ENCODE measurements around the gene NOVA1. TPM values are rescaled to one million over a fixed set of nuclear protein-coding genes. Genes with fewer than 3 reads are reported as not detected.
"Not testable (repeated sequence)": the region's sequence is repeated elsewhere in the genome, so short reads cannot be mapped to it uniquely, and the experiment has no call there.

The NOVA1 gene
- total and polyA plus RNA-seq, 2 donors (not counting 3 experiments of a cell fraction or from before 2014, with no cell fraction given) = 2.7 to 3.3 TPM

DNA sequence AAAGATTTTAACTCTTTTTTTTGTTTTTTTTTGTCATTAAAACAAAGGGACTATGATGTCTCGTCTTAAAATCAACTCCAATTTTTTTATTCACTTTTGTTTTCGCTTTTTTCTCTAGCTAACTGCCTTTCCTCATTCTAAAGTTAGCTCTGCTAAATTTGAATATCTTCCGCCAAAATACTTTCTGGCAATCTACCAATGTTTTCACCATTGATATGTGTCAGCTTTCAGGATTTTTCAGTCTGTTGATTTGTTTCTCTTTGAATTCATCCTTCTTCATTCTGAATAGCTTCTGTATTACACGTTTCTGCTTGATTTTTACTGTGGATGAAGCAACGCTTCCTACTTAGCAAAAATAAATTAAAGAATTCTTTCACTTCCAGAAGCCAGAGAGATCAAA lies 38.7 kb upstream of the NOVA1 start:
- no peak overlapping the region for H3K27ac ChIP-seq (ENCODE audit: insufficient read depth, low read depth, low read length)
- no peak overlapping the region for H3K4me3 ChIP-seq (replicated peaks in 1 of 3; ENCODE audit: insufficient read depth in 1 of 3, low read depth in 1 of 3, low read length in 3 of 3)
- no peaks in the 10 kb centered on the region for H3K36me3 ChIP-seq (ENCODE audit: control insufficient read depth in 2 of 2, extremely low read depth in 1 of 2, insufficient read depth in 2 of 2, low read length in 2 of 2)
- no peak for TF ChIP-seq MYC (IDR thresholded peaks at IDR 0.05; ENCODE audit: low read depth, low read length)
- no peaks in the 10 kb centered on the region for H3K4me1 ChIP-seq (ENCODE audit: control insufficient read depth, extremely low read depth, insufficient read depth, low read length)
- H2AFZ ChIP-seq (ENCODE audit: low read depth, low read length) = no peak overlapping the region
- CTCF ChIA-PET = interaction anchor here (1.0 kb wide), 1 partner anchor 423 kb away, joined by 3 read pairs; no protein-coding TSS in a partner anchor
- DNase-seq (ENCODE audit: low read depth, low spot score) (no peak), FAIRE-seq (no peak)
- H3K9me3 ChIP-seq (replicated peaks; ENCODE audit: control insufficient read depth, insufficient read depth, low read length) = no peaks in the 10 kb centered on the region
- BruUV-seq (replicated peaks) = no TSS peak
- H4K20me1 ChIP-seq (replicated peaks; ENCODE audit: control insufficient read depth, extremely low read depth, insufficient read depth, low read length) = no peaks in the 10 kb centered on the region
- no peaks in the 10 kb centered on the region for H3K9me1 ChIP-seq (replicated peaks; ENCODE audit: control insufficient read depth, extremely low read depth, insufficient read depth, low read length)
- intact Hi-C loops (cut with micrococcal nuclease) (no loop called here), dilution Hi-C loops (cut with MboI; ENCODE audit: extremely low pct_ligation_motif_present, low sequenced_read_pairs) (no loop called here)
- no peaks in the 10 kb centered on the region for H3K79me2 ChIP-seq (ENCODE audit: control insufficient read depth, insufficient read depth, low read length)
- H3K4me2 ChIP-seq (ENCODE audit: insufficient read depth, low read length) = no peak overlapping the region
- H3K9ac ChIP-seq (replicated peaks; ENCODE audit: extremely low read depth, insufficient read depth, low read length) = no peak overlapping the region
- H3K27me3 ChIP-seq (ENCODE audit: control insufficient read depth in 2 of 2, insufficient read depth in 2 of 2, low read length in 2 of 2) = no peaks in the 10 kb centered on the region
- POLR2A ChIA-PET = no interaction called here

DNA sequence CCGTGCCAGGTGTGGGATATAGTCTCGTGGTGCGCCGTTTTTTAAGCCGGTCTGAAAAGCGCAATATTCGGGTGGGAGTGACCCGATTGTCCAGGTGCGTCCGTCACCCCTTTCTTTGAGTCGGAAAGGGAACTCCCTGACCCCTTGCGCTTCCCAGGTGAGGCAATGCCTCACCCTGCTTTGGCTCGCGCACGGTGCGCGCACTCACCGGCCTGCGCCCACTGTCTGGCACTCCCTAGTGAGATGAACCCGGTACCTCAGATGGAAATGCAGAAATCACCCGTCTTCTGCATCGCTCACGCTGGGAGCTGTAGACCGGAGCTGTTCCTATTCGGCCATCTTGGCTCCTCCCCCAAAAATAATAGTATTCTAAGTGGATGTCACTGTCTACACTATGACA lies 37.1 kb upstream of the NOVA1 start:
- H3K9me3 ChIP-seq (replicated peaks; ENCODE audit: control insufficient read depth, insufficient read depth, low read length); H3K36me3 ChIP-seq (ENCODE audit: control insufficient read depth in 2 of 2, extremely low read depth in 1 of 2, insufficient read depth in 2 of 2, low read length in 2 of 2); H4K20me1 ChIP-seq (replicated peaks; ENCODE audit: control insufficient read depth, extremely low read depth, insufficient read depth, low read length); H2AFZ ChIP-seq (ENCODE audit: low read depth, low read length); BruUV-seq (replicated peaks); H3K79me2 ChIP-seq (ENCODE audit: control insufficient read depth, insufficient read depth, low read length); H3K4me1 ChIP-seq (ENCODE audit: control insufficient read depth, extremely low read depth, insufficient read depth, low read length); dilution Hi-C loops (cut with MboI; ENCODE audit: extremely low pct_ligation_motif_present, low sequenced_read_pairs); CTCF ChIA-PET; H3K27me3 ChIP-seq (ENCODE audit: control insufficient read depth in 2 of 2, insufficient read depth in 2 of 2, low read length in 2 of 2); H3K27ac ChIP-seq (ENCODE audit: insufficient read depth, low read depth, low read length); H3K4me2 ChIP-seq (ENCODE audit: insufficient read depth, low read length); FAIRE-seq; POLR2A ChIA-PET; H3K4me3 ChIP-seq (replicated peaks in 1 of 3; ENCODE audit: insufficient read depth in 1 of 3, low read depth in 1 of 3, low read length in 3 of 3); DNase-seq (ENCODE audit: low read depth, low spot score); H3K9me1 ChIP-seq (replicated peaks; ENCODE audit: control insufficient read depth, extremely low read depth, insufficient read depth, low read length); H3K9ac ChIP-seq (replicated peaks; ENCODE audit: extremely low read depth, insufficient read depth, low read length); intact Hi-C loops (cut with micrococcal nuclease): not testable (repeated sequence)

DNA sequence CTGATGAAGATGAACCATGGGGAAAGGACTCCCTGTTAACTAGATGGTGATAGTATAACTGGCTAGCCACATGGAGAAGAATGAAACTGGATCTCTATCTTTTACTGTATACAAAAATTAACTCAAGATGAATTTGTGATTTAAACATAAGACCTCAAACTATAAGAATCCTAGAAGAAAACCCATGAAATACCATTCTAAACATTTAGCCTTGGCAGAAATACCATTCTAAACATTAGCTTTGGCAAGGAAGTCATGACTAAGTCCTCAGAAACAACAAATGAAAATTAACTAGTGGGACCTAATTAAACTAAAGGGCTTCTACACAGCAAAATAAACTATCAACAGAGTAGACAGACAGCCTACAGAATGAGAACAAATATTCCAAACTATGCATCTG lies 28.4 kb upstream of the NOVA1 start:
- Histone ChIP-seq H3K4me1 (ENCODE audit: control insufficient read depth, extremely low read depth, insufficient read depth, low read length) (no peaks in the 10 kb centered on the region), H2AFZ (ENCODE audit: low read depth, low read length) (no peak overlapping the region), H4K20me1 (replicated peaks; ENCODE audit: control insufficient read depth, extremely low read depth, insufficient read depth, low read length) (no peaks in the 10 kb centered on the region), H3K4me3 (replicated peaks in 1 of 3; ENCODE audit: insufficient read depth in 1 of 3, low read depth in 1 of 3, low read length in 3 of 3) (no peak overlapping the region), H3K9me3 (replicated peaks; ENCODE audit: control insufficient read depth, insufficient read depth, low read length) (no peaks in the 10 kb centered on the region), H3K79me2 (ENCODE audit: control insufficient read depth, insufficient read depth, low read length) (no peaks in the 10 kb centered on the region), H3K9ac (replicated peaks; ENCODE audit: extremely low read depth, insufficient read depth, low read length) (no peak overlapping the region), H3K4me2 (ENCODE audit: insufficient read depth, low read length) (no peak overlapping the region), H3K36me3 (ENCODE audit: control insufficient read depth in 2 of 2, extremely low read depth in 1 of 2, insufficient read depth in 2 of 2, low read length in 2 of 2) (no peaks in the 10 kb centered on the region), H3K9me1 (replicated peaks; ENCODE audit: control insufficient read depth, extremely low read depth, insufficient read depth, low read length) (no peaks in the 10 kb centered on the region), H3K27me3 (ENCODE audit: control insufficient read depth in 2 of 2, insufficient read depth in 2 of 2, low read length in 2 of 2) (no peaks in the 10 kb centered on the region), H3K27ac (ENCODE audit: insufficient read depth, low read depth, low read length) (no peak overlapping the region)
- dilution Hi-C loops (cut with MboI; ENCODE audit: extremely low pct_ligation_motif_present, low sequenced_read_pairs) = no loop called here
- intact Hi-C loops (cut with micrococcal nuclease) = no loop called here
- BruUV-seq (replicated peaks) = no TSS peak
- CTCF ChIA-PET = no interaction called here
- TF ChIP-seq GATA2 (IDR thresholded peaks at IDR 0.05; ENCODE audit: insufficient read depth, insufficient read length, low read depth, low read length) (no peak), POLR2AphosphoS5 (IDR thresholded peaks at IDR 0.05; ENCODE audit: insufficient read depth, low read depth, low read length) (no peak), FOS (IDR thresholded peaks at IDR 0.05; ENCODE audit: borderline replicate concordance, insufficient read depth, low read length) (no peak), JUN (IDR thresholded peaks at IDR 0.05; ENCODE audit: borderline replicate concordance, insufficient read depth, insufficient read length, low read depth) (no peak), MYC (IDR thresholded peaks at IDR 0.05; ENCODE audit: low read depth, low read length) (no peak), POLR2A (IDR thresholded peaks at IDR 0.05; ENCODE audit: low read depth, low read length) (no peak), EZH2 (IDR thresholded peaks at IDR 0.05; ENCODE audit: borderline replicate concordance, low read depth, low read length, severe bottlenecking) (no peak)
- TF ChIP-seq, protein P1, sequence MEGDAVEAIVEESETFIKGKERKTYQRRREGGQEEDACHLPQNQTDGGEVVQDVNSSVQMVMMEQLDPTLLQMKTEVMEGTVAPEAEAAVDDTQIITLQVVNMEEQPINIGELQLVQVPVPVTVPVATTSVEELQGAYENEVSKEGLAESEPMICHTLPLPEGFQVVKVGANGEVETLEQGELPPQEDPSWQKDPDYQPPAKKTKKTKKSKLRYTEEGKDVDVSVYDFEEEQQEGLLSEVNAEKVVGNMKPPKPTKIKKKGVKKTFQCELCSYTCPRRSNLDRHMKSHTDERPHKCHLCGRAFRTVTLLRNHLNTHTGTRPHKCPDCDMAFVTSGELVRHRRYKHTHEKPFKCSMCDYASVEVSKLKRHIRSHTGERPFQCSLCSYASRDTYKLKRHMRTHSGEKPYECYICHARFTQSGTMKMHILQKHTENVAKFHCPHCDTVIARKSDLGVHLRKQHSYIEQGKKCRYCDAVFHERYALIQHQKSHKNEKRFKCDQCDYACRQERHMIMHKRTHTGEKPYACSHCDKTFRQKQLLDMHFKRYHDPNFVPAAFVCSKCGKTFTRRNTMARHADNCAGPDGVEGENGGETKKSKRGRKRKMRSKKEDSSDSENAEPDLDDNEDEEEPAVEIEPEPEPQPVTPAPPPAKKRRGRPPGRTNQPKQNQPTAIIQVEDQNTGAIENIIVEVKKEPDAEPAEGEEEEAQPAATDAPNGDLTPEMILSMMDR (IDR thresholded peaks at IDR 0.05; ENCODE audit: extremely low read depth in 1 of 2, insufficient read depth in 1 of 2, low read depth in 1 of 2, low read length in 2 of 2) = no peak
- FAIRE-seq (no peak), DNase-seq (ENCODE audit: low read depth, low spot score) (no peak)
- POLR2A ChIA-PET = no interaction called here

Data from endothelial cell of umbilical vein (primary cell).